ENCODE measurements around the gene CNTNAP2. TPM values are rescaled to one million over a fixed set of nuclear protein-coding genes. Genes with fewer than 3 reads are reported as not detected.
A peak's percentile ranks its signal among the peaks of the same experiment; 100 is the strongest.

Gene CNTNAP2
- total RNA-seq, 2 donors from 2014 or later: 171 to 228 TPM

DNA sequence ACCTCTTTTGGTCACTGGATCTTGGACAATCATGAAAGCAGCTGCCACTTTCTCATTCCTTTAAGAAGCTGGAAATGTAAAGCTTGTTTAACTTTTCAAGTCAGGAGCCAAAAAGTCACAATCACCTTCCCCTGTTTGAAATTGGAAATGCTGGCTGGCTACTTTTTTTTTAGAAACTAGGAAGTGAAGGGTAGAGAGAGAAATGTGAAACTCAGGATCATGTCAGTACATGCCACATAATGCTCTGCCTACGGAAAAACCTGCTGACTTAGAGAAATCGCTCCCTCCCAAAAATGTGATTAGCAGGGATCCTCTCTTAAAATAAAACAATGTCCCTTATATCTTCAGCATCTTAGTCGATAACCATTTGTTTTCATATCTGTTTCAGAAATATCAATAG, 2285.6 kb downstream of the CNTNAP2 start:
- Mint-ChIP-seq H3K27me3 (ENCODE audit: insufficient read depth) (no peaks in the 10 kb centered on the region), H3K4me1 (peaks cover 41% of the 10 kb centered on the region), H3K36me3 (ENCODE audit: low read depth) (peaks cover 45% of the 10 kb centered on the region), H3K9me3 (no peaks in the 10 kb centered on the region), H3K4me3 (no peak overlapping the region), H3K27ac (peak overlapping the region; percentile 75)
- peaks cover 74% of the 10 kb centered on the region for H3K36me3 ChIP-seq (ENCODE audit: control insufficient read depth, insufficient read depth, low read length)
- H3K27ac ChIP-seq (ENCODE audit: low read depth, low read length): no peak overlapping the region
- TF ChIP-seq CTCF (conservative IDR thresholded peaks at IDR 0.05): no peak
- 71 to 89% methylated on average over 1 to 3 of the region's 3 CpGs for WGBS, 2 experiments (ENCODE audit: insufficient coverage in 1 of 2, insufficient read length in 1 of 2)
- no peaks in the 10 kb centered on the region for H3K27me3 ChIP-seq (ENCODE audit: control insufficient read depth, insufficient read depth, low read length, poor library complexity, severe bottlenecking)
- H3K9ac ChIP-seq (ENCODE audit: extremely low read depth, low read length, poor library complexity, severe bottlenecking): no peak overlapping the region
- peaks cover 6% of the 10 kb centered on the region for H3K4me1 ChIP-seq (ENCODE audit: control insufficient read depth, insufficient read depth, low read length)
- no peak overlapping the region for H3K4me3 ChIP-seq (ENCODE audit: low read length)
- no peaks in the 10 kb centered on the region for H3K9me3 ChIP-seq (ENCODE audit: control insufficient read depth, low read length)
- DNase-seq: no peak

GRCh38 chr7:148403466-148403993, 2286.9 kb downstream of the CNTNAP2 start:
- H3K4me3 ChIP-seq (ENCODE audit: low read length): peak overlapping the region; percentile 10
- H3K27ac ChIP-seq (ENCODE audit: low read depth, low read length): no peak overlapping the region
- 80 to 83% methylated on average over 4 to 6 of the region's 6 CpGs for WGBS, 2 experiments (ENCODE audit: insufficient coverage in 1 of 2, insufficient read length in 1 of 2)
- DNase-seq: no peak
- Mint-ChIP-seq H3K4me3 (no peak overlapping the region), H3K27ac (peak overlapping the region; percentile 40), H3K27me3 (ENCODE audit: insufficient read depth) (no peaks in the 10 kb centered on the region), H3K9me3 (no peaks in the 10 kb centered on the region), H3K4me1 (peaks cover 41% of the 10 kb centered on the region), H3K36me3 (ENCODE audit: low read depth) (peaks cover 50% of the 10 kb centered on the region)
- no peak overlapping the region for H3K9ac ChIP-seq (ENCODE audit: extremely low read depth, low read length, poor library complexity, severe bottlenecking)
- no peaks in the 10 kb centered on the region for H3K27me3 ChIP-seq (ENCODE audit: control insufficient read depth, insufficient read depth, low read length, poor library complexity, severe bottlenecking)
- H3K4me1 ChIP-seq (ENCODE audit: control insufficient read depth, insufficient read depth, low read length): peaks cover 9% of the 10 kb centered on the region
- no peaks in the 10 kb centered on the region for H3K9me3 ChIP-seq (ENCODE audit: control insufficient read depth, low read length)
- no peak for TF ChIP-seq CTCF (conservative IDR thresholded peaks at IDR 0.05)
- H3K36me3 ChIP-seq (ENCODE audit: control insufficient read depth, insufficient read depth, low read length): peaks cover 66% of the 10 kb centered on the region

- Histone ChIP-seq H3K27me3 (ENCODE audit: control insufficient read depth, insufficient read depth, low read length, poor library complexity, severe bottlenecking) (no peaks in the 10 kb centered on the region), H3K36me3 (ENCODE audit: control insufficient read depth, insufficient read depth, low read length) (peaks cover 66% of the 10 kb centered on the region), H3K9me3 (ENCODE audit: control insufficient read depth, low read length) (no peaks in the 10 kb centered on the region), H3K9ac (ENCODE audit: extremely low read depth, low read length, poor library complexity, severe bottlenecking) (no peak overlapping the region), H3K27ac (ENCODE audit: low read depth, low read length) (no peak overlapping the region), H3K4me1 (ENCODE audit: control insufficient read depth, insufficient read depth, low read length) (peaks cover 11% of the 10 kb centered on the region), H3K4me3 (ENCODE audit: low read length) (no peak overlapping the region)
- Mint-ChIP-seq H3K27me3 (ENCODE audit: insufficient read depth) (no peaks in the 10 kb centered on the region), H3K4me1 (peaks cover 35% of the 10 kb centered on the region), H3K36me3 (ENCODE audit: low read depth) (peaks cover 66% of the 10 kb centered on the region), H3K9me3 (no peaks in the 10 kb centered on the region), H3K27ac (no peak overlapping the region), H3K4me3 (no peak overlapping the region)
- no peak for DNase-seq
- TF ChIP-seq CTCF (conservative IDR thresholded peaks at IDR 0.05): no peak
- 95% methylated on average over 2 of the region's 2 CpGs; no CpG with 5 or more reads in 1 of the 2 experiments for WGBS, 2 experiments (ENCODE audit: insufficient coverage in 1 of 2, insufficient read length in 1 of 2)
Measured at GRCh38 chr7:148408307-148408706, 2291.7 kb downstream of the CNTNAP2 start.
